ENCODE data around the gene VTI1B. TPM values are rescaled to one million over a fixed set of nuclear protein-coding genes. Genes with fewer than 3 reads are reported as not detected.
"Not testable (repeated sequence)": the region's sequence is repeated elsewhere in the genome, so short reads cannot be mapped to it uniquely, and the experiment has no call there.

Gene VTI1B
- total RNA-seq, 4 donors from 2014 or later: 48.4 to 61.1 (median 56.2) TPM

DNA sequence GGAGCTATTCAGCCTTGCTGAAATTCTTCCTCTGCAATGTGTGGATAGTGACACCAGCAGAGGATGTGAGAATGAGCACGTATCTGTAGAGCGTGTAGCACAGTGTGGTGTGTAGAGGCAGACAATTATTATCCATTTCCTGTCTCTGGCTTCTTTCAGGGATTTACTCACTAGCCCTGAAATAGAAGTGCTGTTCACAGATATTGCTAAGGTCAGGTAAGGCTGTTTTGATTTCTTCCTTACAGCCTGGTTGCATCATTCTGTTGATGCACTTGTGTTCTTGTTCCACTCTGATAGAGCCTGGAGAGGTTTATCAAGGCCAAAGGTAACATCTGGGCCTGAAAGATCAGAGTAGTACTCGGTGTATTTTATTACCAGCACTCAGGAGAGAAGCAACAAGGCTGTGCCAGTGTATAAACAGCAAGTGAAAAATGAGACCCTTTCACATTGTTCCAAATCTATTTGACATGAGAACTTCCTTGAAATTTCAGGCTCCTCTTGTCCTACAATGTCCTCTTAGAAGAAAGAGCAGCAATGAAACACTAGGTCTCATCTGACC lies 38.0 kb downstream of the VTI1B start:
- no peaks in the 10 kb centered on the region for H3K4me1 ChIP-seq
- no peak overlapping the region for H3K27ac ChIP-seq
- WGBS: 68% methylated on average over 3 of the region's 3 CpGs
- H3K27me3 ChIP-seq: no peaks in the 10 kb centered on the region
- H3K4me3 ChIP-seq: no peak overlapping the region
- no peak for DNase-seq (ENCODE audit: low spot score in 2 of 2)
- TF ChIP-seq EP300 (IDR thresholded peaks at IDR 0.05) (no peak), POLR2A (IDR thresholded peaks at IDR 0.05) (no peak), POLR2AphosphoS5 (IDR thresholded peaks at IDR 0.05) (no peak)
- TF ChIP-seq, protein P1, sequence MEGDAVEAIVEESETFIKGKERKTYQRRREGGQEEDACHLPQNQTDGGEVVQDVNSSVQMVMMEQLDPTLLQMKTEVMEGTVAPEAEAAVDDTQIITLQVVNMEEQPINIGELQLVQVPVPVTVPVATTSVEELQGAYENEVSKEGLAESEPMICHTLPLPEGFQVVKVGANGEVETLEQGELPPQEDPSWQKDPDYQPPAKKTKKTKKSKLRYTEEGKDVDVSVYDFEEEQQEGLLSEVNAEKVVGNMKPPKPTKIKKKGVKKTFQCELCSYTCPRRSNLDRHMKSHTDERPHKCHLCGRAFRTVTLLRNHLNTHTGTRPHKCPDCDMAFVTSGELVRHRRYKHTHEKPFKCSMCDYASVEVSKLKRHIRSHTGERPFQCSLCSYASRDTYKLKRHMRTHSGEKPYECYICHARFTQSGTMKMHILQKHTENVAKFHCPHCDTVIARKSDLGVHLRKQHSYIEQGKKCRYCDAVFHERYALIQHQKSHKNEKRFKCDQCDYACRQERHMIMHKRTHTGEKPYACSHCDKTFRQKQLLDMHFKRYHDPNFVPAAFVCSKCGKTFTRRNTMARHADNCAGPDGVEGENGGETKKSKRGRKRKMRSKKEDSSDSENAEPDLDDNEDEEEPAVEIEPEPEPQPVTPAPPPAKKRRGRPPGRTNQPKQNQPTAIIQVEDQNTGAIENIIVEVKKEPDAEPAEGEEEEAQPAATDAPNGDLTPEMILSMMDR (IDR thresholded peaks at IDR 0.05): no peak
- no peaks in the 10 kb centered on the region for H3K9me3 ChIP-seq
- no peaks in the 10 kb centered on the region for H3K36me3 ChIP-seq

DNA sequence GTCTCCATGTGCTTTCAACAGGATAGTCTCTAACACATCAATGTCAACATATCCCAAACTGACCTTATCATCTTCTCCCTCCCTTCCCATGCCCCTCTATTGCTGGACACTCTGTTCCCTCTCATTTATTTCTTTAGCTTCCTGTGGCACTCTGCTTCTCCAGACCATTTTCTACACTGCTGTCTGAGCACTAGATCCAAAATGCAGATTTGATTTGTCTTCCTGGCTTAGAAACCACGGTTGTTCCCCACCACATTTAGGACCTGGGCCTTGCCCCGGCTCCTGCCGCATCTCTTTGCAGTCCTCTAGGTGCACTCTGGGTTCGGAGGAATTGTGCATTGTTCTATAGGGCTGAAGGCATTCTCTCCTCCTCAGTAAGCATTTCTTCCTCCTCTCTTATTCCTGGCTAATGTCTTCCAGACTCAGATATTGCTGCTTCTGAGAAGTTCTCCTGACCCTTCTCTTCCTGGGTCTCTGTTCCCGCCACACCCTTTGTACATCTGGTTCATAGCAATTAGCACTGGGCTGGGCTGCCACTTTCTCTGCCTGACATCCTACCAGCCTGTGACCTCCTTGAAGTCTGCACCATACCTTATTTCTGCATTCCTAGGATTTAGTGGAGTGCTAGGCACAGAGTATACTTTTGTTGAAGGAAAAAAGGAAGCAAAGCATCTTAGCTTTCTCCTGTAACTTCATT lies 40.8 kb downstream of the VTI1B start:
- Histone ChIP-seq H3K36me3 (no peaks in the 10 kb centered on the region), H3K27ac (no peak overlapping the region), H3K27me3 (no peaks in the 10 kb centered on the region), H3K4me3 (no peak overlapping the region), H3K9me3 (no peaks in the 10 kb centered on the region), H3K4me1 (no peaks in the 10 kb centered on the region)
- 81% methylated on average over 5 of the region's 5 CpGs for WGBS
- TF ChIP-seq POLR2AphosphoS5 (IDR thresholded peaks at IDR 0.05): no peak
- TF ChIP-seq, protein P1 (IDR thresholded peaks at IDR 0.05): no peak
- TF ChIP-seq EP300 (IDR thresholded peaks at IDR 0.05): no peak
- TF ChIP-seq POLR2A (IDR thresholded peaks at IDR 0.05): no peak
- DNase-seq (ENCODE audit: low spot score in 2 of 2): no peak

DNA sequence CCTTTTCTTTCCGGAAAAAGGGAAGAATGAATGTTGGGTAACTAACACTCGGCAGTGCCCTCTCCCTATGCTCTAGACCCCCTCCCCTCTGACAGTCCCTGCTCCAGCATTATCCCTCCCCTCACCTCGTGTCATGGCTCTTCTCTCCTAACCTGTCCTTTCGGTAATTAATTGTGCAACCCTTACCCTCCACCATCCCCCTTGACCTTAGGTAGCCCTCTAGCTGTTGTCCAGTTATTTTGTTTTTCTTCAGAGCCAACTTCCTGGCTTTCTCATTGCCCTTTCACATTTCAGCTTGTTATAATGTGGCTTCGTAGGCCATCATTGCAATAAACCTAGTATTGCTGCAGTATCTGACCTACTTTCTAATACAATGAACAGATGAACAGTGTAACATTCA lies 43.5 kb downstream of the VTI1B start:
- WGBS: 80% methylated on average over 5 of the region's 5 CpGs
- TF ChIP-seq POLR2A (IDR thresholded peaks at IDR 0.05) (no peak), EP300 (IDR thresholded peaks at IDR 0.05) (no peak), POLR2AphosphoS5 (IDR thresholded peaks at IDR 0.05) (no peak)
- TF ChIP-seq, protein P1 (IDR thresholded peaks at IDR 0.05): no peak
- Histone ChIP-seq H3K9me3 (no peaks in the 10 kb centered on the region), H3K27ac (no peak overlapping the region), H3K4me3 (no peak overlapping the region), H3K27me3 (no peaks in the 10 kb centered on the region), H3K36me3 (no peaks in the 10 kb centered on the region), H3K4me1 (no peaks in the 10 kb centered on the region)
- DNase-seq (ENCODE audit: low spot score in 2 of 2): no peak

DNA sequence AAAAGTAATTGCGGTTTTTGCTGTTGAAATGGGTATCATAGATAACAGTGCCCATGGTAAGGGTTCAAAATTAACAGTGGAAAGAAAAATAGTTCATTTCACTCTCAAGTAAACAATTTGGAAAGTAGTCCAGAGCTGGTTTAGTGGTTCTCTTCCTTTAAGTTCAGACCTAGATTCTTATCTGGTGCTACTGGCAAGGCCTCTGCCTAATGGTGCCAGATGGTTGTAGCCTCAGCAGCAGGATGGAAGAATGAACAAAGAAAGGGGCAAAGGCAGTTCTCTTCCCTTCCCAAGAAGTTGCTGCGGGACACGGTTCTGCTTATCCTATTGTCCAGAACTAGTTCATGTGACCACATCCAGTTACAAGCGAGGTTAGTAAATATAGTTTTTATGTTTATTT lies 44.2 kb downstream of the VTI1B start:
- TF ChIP-seq POLR2A (IDR thresholded peaks at IDR 0.05): no peak
- TF ChIP-seq POLR2AphosphoS5 (IDR thresholded peaks at IDR 0.05): no peak
- TF ChIP-seq, protein P1 (IDR thresholded peaks at IDR 0.05): no peak
- TF ChIP-seq EP300 (IDR thresholded peaks at IDR 0.05): no peak

DNA sequence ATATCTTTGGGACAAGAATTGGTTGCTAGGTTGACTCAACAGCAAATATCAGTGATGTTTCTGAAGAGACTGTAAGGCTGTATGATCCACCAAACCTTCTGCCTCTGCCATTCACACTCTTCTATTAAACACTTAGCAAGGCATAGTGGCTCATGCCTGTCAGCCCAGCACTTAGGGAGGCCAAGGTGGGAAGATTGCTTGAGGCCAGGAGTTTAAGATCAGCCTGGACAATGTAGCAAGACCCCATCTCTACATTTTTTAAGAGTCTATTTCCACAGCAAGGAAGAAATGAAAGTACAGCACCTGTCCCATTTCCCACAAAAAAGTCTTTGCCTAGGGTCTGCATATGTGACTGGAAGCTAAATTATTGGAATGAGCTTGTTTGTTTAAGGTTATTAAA lies 46.9 kb downstream of the VTI1B start:
- TF ChIP-seq POLR2AphosphoS5 (IDR thresholded peaks at IDR 0.05) (no peak), POLR2A (IDR thresholded peaks at IDR 0.05) (no peak), EP300 (IDR thresholded peaks at IDR 0.05) (no peak)
- TF ChIP-seq, protein P1 (IDR thresholded peaks at IDR 0.05): no peak
- DNase-seq (ENCODE audit: low spot score in 2 of 2): no peak
- Histone ChIP-seq H3K27ac (no peak overlapping the region), H3K36me3 (no peaks in the 10 kb centered on the region), H3K4me1 (peaks cover 12% of the 10 kb centered on the region), H3K27me3 (no peaks in the 10 kb centered on the region), H3K9me3 (no peaks in the 10 kb centered on the region), H3K4me3 (no peak overlapping the region)

More for the DNA sequence above, 44.2 kb downstream of the VTI1B start:
- H3K27ac ChIP-seq: no peak overlapping the region
- no peaks in the 10 kb centered on the region for H3K36me3 ChIP-seq
- H3K4me1 ChIP-seq: no peaks in the 10 kb centered on the region
- 97% methylated on average over 4 of the region's 4 CpGs for WGBS
- H3K9me3 ChIP-seq: no peaks in the 10 kb centered on the region
- DNase-seq (ENCODE audit: low spot score in 2 of 2): no peak
- H3K27me3 ChIP-seq: no peaks in the 10 kb centered on the region
- no peak overlapping the region for H3K4me3 ChIP-seq

DNA sequence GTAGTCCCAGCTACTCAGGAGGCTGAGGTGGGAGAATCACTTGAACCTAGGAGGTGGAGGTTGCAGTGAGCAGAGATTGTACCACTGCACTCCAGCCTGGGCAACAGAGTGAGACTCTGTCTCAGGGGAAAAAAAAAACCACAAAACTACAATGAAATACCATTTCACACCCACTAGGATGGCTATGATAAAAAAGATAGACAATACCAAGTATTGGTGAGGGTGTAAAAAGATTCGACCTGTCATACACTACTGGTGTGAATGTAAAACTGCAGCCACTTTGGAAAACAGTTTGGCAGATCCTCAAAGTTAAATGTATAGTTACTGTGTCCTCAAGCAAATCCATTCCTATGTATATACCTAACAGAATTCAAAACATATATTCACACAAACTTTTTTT lies 48.3 kb downstream of the VTI1B start:
- H3K9me3 ChIP-seq; H3K4me3 ChIP-seq; H3K27ac ChIP-seq; H3K27me3 ChIP-seq; DNase-seq (ENCODE audit: low spot score in 2 of 2); H3K36me3 ChIP-seq: not testable (repeated sequence)
- H3K4me1 ChIP-seq: peaks cover 14% of the 10 kb centered on the region
- whole genome bisulfite sequencing: 83% methylated on average over 1 of the region's 1 CpG
